Adrenal gland (tissue), 5 donors: Measurements from ENCODE around the gene TSPYL2.

ENCODE experiments used
- POLR2A ChIP-seq, 2 donors: fragments of 450-650 bp; IDR thresholded peaks; one replicate each; pipeline ENCODE4 v1.6.1; 2017; ENCODE audit warnings: antibody characterized with exemption in 2 of 2, mild to moderate bottlenecking in 2 of 2, moderate library complexity in 1 of 2
- TF ChIP-seq, protein P1 (sequence below), 6 experiments: fragments of 450-650 bp in 4 of 6; fragments of 200-600 bp in 2 of 6; sonication (generic) in 1 of 6; IDR thresholded peaks; 1 replicate in 5 of 6; 2 replicates in 1 of 6; pipeline versions ENCODE4 v1.5.1 to v1.8.0; 2016 to 2021; ENCODE audit warnings: antibody characterized with exemption in 6 of 6, mild to moderate bottlenecking in 2 of 6, moderate library complexity in 1 of 6
- donor health status: DM: no; HTN: no; CAD: no.

GRCh38 chrX:53085661-53086229 is 3.6 kb downstream of the TSPYL2 start:
- no peak for TF ChIP-seq POLR2A (IDR thresholded peaks at IDR 0.05)
- TF ChIP-seq, protein P1, sequence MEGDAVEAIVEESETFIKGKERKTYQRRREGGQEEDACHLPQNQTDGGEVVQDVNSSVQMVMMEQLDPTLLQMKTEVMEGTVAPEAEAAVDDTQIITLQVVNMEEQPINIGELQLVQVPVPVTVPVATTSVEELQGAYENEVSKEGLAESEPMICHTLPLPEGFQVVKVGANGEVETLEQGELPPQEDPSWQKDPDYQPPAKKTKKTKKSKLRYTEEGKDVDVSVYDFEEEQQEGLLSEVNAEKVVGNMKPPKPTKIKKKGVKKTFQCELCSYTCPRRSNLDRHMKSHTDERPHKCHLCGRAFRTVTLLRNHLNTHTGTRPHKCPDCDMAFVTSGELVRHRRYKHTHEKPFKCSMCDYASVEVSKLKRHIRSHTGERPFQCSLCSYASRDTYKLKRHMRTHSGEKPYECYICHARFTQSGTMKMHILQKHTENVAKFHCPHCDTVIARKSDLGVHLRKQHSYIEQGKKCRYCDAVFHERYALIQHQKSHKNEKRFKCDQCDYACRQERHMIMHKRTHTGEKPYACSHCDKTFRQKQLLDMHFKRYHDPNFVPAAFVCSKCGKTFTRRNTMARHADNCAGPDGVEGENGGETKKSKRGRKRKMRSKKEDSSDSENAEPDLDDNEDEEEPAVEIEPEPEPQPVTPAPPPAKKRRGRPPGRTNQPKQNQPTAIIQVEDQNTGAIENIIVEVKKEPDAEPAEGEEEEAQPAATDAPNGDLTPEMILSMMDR (IDR thresholded peaks at IDR 0.05), result no peak
